Measurements from ENCODE around the gene MORF4L1. TPM values are rescaled to one million over a fixed set of nuclear protein-coding genes. Genes with fewer than 3 reads are reported as not detected.

MORF4L1 gene
- total and polyA plus RNA-seq, 2 experiments from 2014 or later = 520 to 571 TPM

- TF ChIP-seq ZNF462 (CRISPR knock-in tag; IDR thresholded peaks at IDR 0.05) (no peak), STAT1 (IDR thresholded peaks at IDR 0.05; ENCODE audit: unreplicated experiment) (no peak), ZNF331 (CRISPR knock-in tag; IDR thresholded peaks at IDR 0.05; ENCODE audit: low read depth) (no peak), CREB1 (CRISPR knock-in tag; IDR thresholded peaks at IDR 0.05; ENCODE audit: low read depth) (no peak), ETS1 (IDR thresholded peaks at IDR 0.05) (no peak), EZH2phosphoT487 (IDR thresholded peaks at IDR 0.05; ENCODE audit: unreplicated experiment) (no peak), JUNB (IDR thresholded peaks at IDR 0.05; ENCODE audit: unreplicated experiment) (no peak), NANOG (IDR thresholded peaks at IDR 0.05; ENCODE audit: borderline replicate concordance) (no peak), EZH2 (IDR thresholded peaks at IDR 0.05; ENCODE audit: low read depth, unreplicated experiment) (no peak)
Measured at GRCh38 chr15:78934655-78935023, 61.9 kb downstream of the MORF4L1 start (continued).

Measured in GM23338 (cell line).